IMR-90 (cell line): ENCODE data around the gene CD180. TPM values are rescaled to one million over a fixed set of nuclear protein-coding genes. Genes with fewer than 3 reads are reported as not detected.

Source experiments
- ATAC-seq: fragments of 200-7000 bp; cut with Tn5 transposase; 2 replicates; pipeline ENCODE4 v1.9.1; 2020; ENCODE audit warnings: low read depth, mild to moderate bottlenecking, moderate library complexity
- BruUV-seq: library from RNA; stranded (reverse); fragments of 400-500 nt; replicated peaks from 2 replicates; lab custom pipeline; 2021; lab: Mats Ljungman, UMichigan
- CTCF ChIA-PET: fragments of 300-600 bp; formaldehyde crosslinking; extraction: SDS; loops from one replicate; lab custom pipeline; 2021; ENCODE audit warnings: antibody characterized with exemption; lab: Yijun Ruan, JAX
- POLR2A ChIA-PET: fragments of 300-600 bp; sonication (Branson Sonifier 250); formaldehyde crosslinking; loops from one replicate; lab custom pipeline; 2022; ENCODE audit warnings: antibody characterized with exemption; ENCODE audit not compliant: unreplicated experiment; lab: Charles Lee
- DNase-seq: peaks from one replicate; pipeline ENCODE4 v3.0.0; 2013
- H2AFZ ChIP-seq: replicated peaks from 2 replicates; pipeline ENCODE3; 2013; ENCODE audit warnings: low read length, mild to moderate bottlenecking; ENCODE audit not compliant: poor library complexity
- H2AK5ac ChIP-seq: 2 replicates; pipeline ENCODE4 v1.6.1; 2013; ENCODE audit warnings: low read depth, low read length, inconsistent platforms
- H2AK9ac ChIP-seq: replicated peaks from 2 replicates; pipeline ENCODE3; 2013; ENCODE audit warnings: mild to moderate bottlenecking, low read depth, low read length, moderate library complexity; ENCODE audit not compliant: poor library complexity
- H2BK120ac ChIP-seq: 2 replicates; pipeline ENCODE4 v1.6.1; 2013; ENCODE audit warnings: low read depth, low read length, inconsistent platforms
- H2BK15ac ChIP-seq: 3 replicates; pipeline ENCODE4 v1.6.1; 2013; ENCODE audit warnings: low read depth, low read length, inconsistent platforms
- H2BK20ac ChIP-seq: 2 replicates; pipeline ENCODE4 v1.6.1; 2013; ENCODE audit warnings: low read depth, mild to moderate bottlenecking, inconsistent platforms, low read length, moderate library complexity
- H2BK5ac ChIP-seq: 2 replicates; pipeline ENCODE4 v1.6.1; 2013; ENCODE audit warnings: mild to moderate bottlenecking, low read depth, low read length, inconsistent platforms; ENCODE audit not compliant: poor library complexity, severe bottlenecking
- H3K14ac ChIP-seq: replicated peaks from 2 replicates; pipeline ENCODE4 v1.6.1; 2013; ENCODE audit warnings: low read depth, low read length, inconsistent platforms
- H3K18ac ChIP-seq: 2 replicates; pipeline ENCODE4 v1.6.1; 2013; ENCODE audit warnings: low read depth, low read length, control low read depth
- H3K23ac ChIP-seq: 2 replicates; pipeline ENCODE4 v1.6.1; 2013; ENCODE audit warnings: low read depth, low read length, inconsistent platforms
- H3K27ac ChIP-seq: 2 replicates; pipeline ENCODE4 v1.5.1; 2013; ENCODE audit warnings: mild to moderate bottlenecking, control low read depth, low read length; ENCODE audit not compliant: insufficient read depth
- H3K27me3 ChIP-seq: 2 replicates; pipeline ENCODE4 v1.6.1; 2013; ENCODE audit warnings: low read length; ENCODE audit not compliant: control insufficient read depth, insufficient read depth
- H3K36me3 ChIP-seq: 2 replicates; pipeline ENCODE4 v1.6.1; 2013; ENCODE audit warnings: low read length, mixed read lengths; ENCODE audit not compliant: control insufficient read depth, insufficient read depth
- H3K4ac ChIP-seq: 2 replicates; pipeline ENCODE4 v1.6.1; 2013; ENCODE audit warnings: low read depth, low read length, inconsistent platforms
- H3K4me1 ChIP-seq: 2 replicates; pipeline ENCODE4 v1.6.1; 2013; ENCODE audit warnings: low read length, mixed read lengths; ENCODE audit not compliant: control insufficient read depth, insufficient read depth
- H3K4me2 ChIP-seq: 2 replicates; pipeline ENCODE4 v1.6.1; 2013; ENCODE audit warnings: low read depth, mild to moderate bottlenecking, control low read depth, low read length, moderate library complexity
- H3K4me3 ChIP-seq: 2 replicates; pipeline ENCODE4 v1.5.1; 2013; ENCODE audit warnings: low read depth, mild to moderate bottlenecking, control low read depth, low read length, moderate library complexity; ENCODE audit not compliant: insufficient read depth
- H3K56ac ChIP-seq: 2 replicates; pipeline ENCODE4 v1.6.1; 2013; ENCODE audit warnings: low read length, inconsistent platforms; ENCODE audit not compliant: insufficient read depth; ENCODE audit errors: extremely low read depth
- H3K79me1 ChIP-seq, 2 experiments: 2 replicates each; pipeline ENCODE4 v1.6.1; 2013; ENCODE audit warnings: low read length in 2 of 2, inconsistent platforms in 1 of 2, low read depth in 1 of 2
- H3K9ac ChIP-seq: 2 replicates; pipeline ENCODE4 v1.6.1; 2013; ENCODE audit warnings: low read depth, low read length, control low read depth
- H3K9me1 ChIP-seq: 2 replicates; pipeline ENCODE4 v1.6.1; 2013; ENCODE audit warnings: low read length, inconsistent platforms; ENCODE audit not compliant: insufficient read depth
- H3K9me3 ChIP-seq: 2 replicates; pipeline ENCODE4 v1.6.1; 2013; ENCODE audit warnings: low read length; ENCODE audit not compliant: control insufficient read depth, insufficient read depth
- H4K20me1 ChIP-seq: 2 replicates; pipeline ENCODE4 v1.6.1; 2013; ENCODE audit warnings: low read length, inconsistent platforms; ENCODE audit not compliant: insufficient read depth
- H4K5ac ChIP-seq: 2 replicates; pipeline ENCODE4 v1.6.1; 2013; ENCODE audit warnings: mild to moderate bottlenecking, low read depth, low read length, control low read depth
- H4K8ac ChIP-seq, 2 experiments: 2 replicates each; pipeline ENCODE4 v1.6.1; 2013; ENCODE audit warnings: low read depth in 2 of 2, low read length in 2 of 2, control low read depth in 1 of 2, inconsistent platforms in 1 of 2
- H4K91ac ChIP-seq: 2 replicates; pipeline ENCODE4 v1.6.1; 2013; ENCODE audit warnings: low read depth, low read length, inconsistent platforms; ENCODE audit not compliant: insufficient read depth
- BHLHE40 ChIP-seq: fragments of 150-350 bp; IDR thresholded peaks from 2 replicates; pipeline ENCODE4 v1.6.1; 2016; ENCODE audit warnings: mild to moderate bottlenecking, low read depth, low read length
- CEBPB ChIP-seq: IDR thresholded peaks from 2 replicates; pipeline ENCODE4 v1.6.1; 2012; ENCODE audit warnings: low read depth, low read length, improper control_type of control experiment
- CHD1 ChIP-seq: IDR thresholded peaks from 2 replicates; pipeline ENCODE4 v1.6.1; 2012; ENCODE audit warnings: low read depth, low read length, improper control_type of control experiment
- CTCF ChIP-seq: conservative IDR thresholded peaks from 2 replicates; pipeline ENCODE4 v1.5.1; 2012; ENCODE audit warnings: mild to moderate bottlenecking, low read depth, low read length, improper control_type of control experiment
- MAFK ChIP-seq: IDR thresholded peaks from 2 replicates; pipeline ENCODE4 v1.6.1; 2012; ENCODE audit warnings: low read depth, low read length, improper control_type of control experiment
- MAZ ChIP-seq: IDR thresholded peaks from 2 replicates; pipeline ENCODE4 v1.6.1; 2012; ENCODE audit warnings: low read depth, mild to moderate bottlenecking, low read length, improper control_type of control experiment, moderate library complexity, borderline replicate concordance
- POLR2A ChIP-seq: IDR thresholded peaks from 2 replicates; pipeline ENCODE4 v1.6.1; 2012; ENCODE audit warnings: mild to moderate bottlenecking, low read depth, low read length
- RAD21 ChIP-seq: IDR thresholded peaks from 2 replicates; pipeline ENCODE4 v1.6.1; 2012; ENCODE audit warnings: low read length, improper control_type of control experiment
- RCOR1 ChIP-seq: IDR thresholded peaks from 2 replicates; pipeline ENCODE4 v1.6.1; 2012; ENCODE audit warnings: mild to moderate bottlenecking, low read length, improper control_type of control experiment; ENCODE audit not compliant: insufficient replicate concordance
- RFX5 ChIP-seq: IDR thresholded peaks from 2 replicates; pipeline ENCODE4 v1.8.0; 2012; ENCODE audit warnings: low read depth, mild to moderate bottlenecking, low read length, moderate library complexity
- SMC3 ChIP-seq: fragments of 150-350 bp; IDR thresholded peaks from 2 replicates; pipeline ENCODE4 v1.6.1; 2016; ENCODE audit warnings: low read depth, mild to moderate bottlenecking, antibody characterized with exemption, low read length, moderate library complexity
- WGBS, 2 experiments: methylation state at CpG; one replicate each; pipeline versions ENCODE4 v1.1.5 to v1.1.7; 2013; ENCODE audit warnings: missing lambda C conversion rate in 2 of 2; ENCODE audit not compliant: insufficient read length in 1 of 2; ENCODE audit errors: extremely low coverage in 2 of 2; 5-methylcytosine and 5-hydroxymethylcytosine counted together
- dilution Hi-C: fragments of 300-500 bp; cut with HindIII; formaldehyde crosslinking; loops from one replicate; pipeline ENCODE4 v1.14.3; 2018; ENCODE audit warnings: low sequenced_read_pairs; ENCODE audit not compliant: unreplicated experiment
- in situ Hi-C: fragments of 300-500 bp; cut with MboI; formaldehyde crosslinking; loops from 3 replicates; pipeline ENCODE4 v1.14.3; 2019; ENCODE audit warnings: low sequenced_read_pairs, inconsistent platforms, mixed read lengths
- intact Hi-C: fragments of 100-400 bp; cut with micrococcal nuclease; formaldehyde crosslinking; loops from 2 replicates; pipeline ENCODE4 v1.10.0; 2022
- polyA plus RNA-seq, 3 experiments: library from polyadenylated mRNA; depleted of rRNA; stranded (reverse); fragments of >200 nt; gene quantifications; 2 replicates each; pipeline ENCODE4 v1.2.3, GENCODE V29; 2012; ENCODE audit warnings: low replicate concordance in 1 of 3
- total RNA-seq: library from RNA; depleted of rRNA; stranded (reverse); fragments of >200 nt; gene quantifications from 2 replicates; pipeline ENCODE4 v1.2.3, GENCODE V29; 2012
- TF ChIP-seq, protein P1 (sequence below): fragments of 150-350 bp; IDR thresholded peaks from 2 replicates; pipeline ENCODE4 v1.6.1; 2017; ENCODE audit warnings: mild to moderate bottlenecking, antibody characterized with exemption, low read length, low read depth

The CD180 gene
- total and polyA plus RNA-seq, 2 of the 4 experiments (the other 2 are of a cell fraction), result not detected

GRCh38 chr5:67156976-67157583, 39.5 kb downstream of the CD180 start:
- Histone ChIP-seq H3K56ac (no peak overlapping the region), H3K9me3 (no peaks in the 10 kb centered on the region), H3K18ac (no peak overlapping the region), H3K79me1 (no peaks in the 10 kb centered on the region; a peak in 1 of 4 replicates), H3K14ac (no peak overlapping the region), H3K4ac (no peak overlapping the region), H4K20me1 (no peaks in the 10 kb centered on the region), H3K4me1 (no peaks in the 10 kb centered on the region), H3K27ac (no peak overlapping the region), H2AFZ (no peak overlapping the region), H4K91ac (no peak overlapping the region), H2AK5ac (no peak overlapping the region), H3K4me3 (no peak overlapping the region), H3K27me3 (no peaks in the 10 kb centered on the region), H3K4me2 (no peak overlapping the region), H4K8ac (no peak overlapping the region), H4K5ac (no peak overlapping the region), H2BK15ac (no peak overlapping the region), H2BK5ac (no peak overlapping the region), H3K9me1 (no peaks in the 10 kb centered on the region), H3K36me3 (peaks cover 9% of the 10 kb centered on the region), H2AK9ac (no peak overlapping the region), H3K9ac (no peak overlapping the region), H2BK20ac (no peak overlapping the region), H3K23ac (no peak overlapping the region), H2BK120ac (no peak overlapping the region)
- intact Hi-C loops, result loop anchor here (1.0 to 2.0 kb wide), 2 partner anchors 52 to 1096 kb away; no protein-coding TSS in a partner anchor
- BruUV-seq, result no TSS peak
- TF ChIP-seq POLR2A (no peak), RCOR1 (no peak), CEBPB (no peak), MAZ (no peak), SMC3 (peak; percentile 66), RAD21 (peak; percentile 57), MAFK (no peak), CHD1 (no peak), BHLHE40 (no peak), CTCF (peak; percentile 65), RFX5 (no peak)
- TF ChIP-seq, protein P1, sequence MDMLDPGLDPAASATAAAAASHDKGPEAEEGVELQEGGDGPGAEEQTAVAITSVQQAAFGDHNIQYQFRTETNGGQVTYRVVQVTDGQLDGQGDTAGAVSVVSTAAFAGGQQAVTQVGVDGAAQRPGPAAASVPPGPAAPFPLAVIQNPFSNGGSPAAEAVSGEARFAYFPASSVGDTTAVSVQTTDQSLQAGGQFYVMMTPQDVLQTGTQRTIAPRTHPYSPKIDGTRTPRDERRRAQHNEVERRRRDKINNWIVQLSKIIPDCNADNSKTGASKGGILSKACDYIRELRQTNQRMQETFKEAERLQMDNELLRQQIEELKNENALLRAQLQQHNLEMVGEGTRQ, result no peak
- in situ Hi-C loops, result no loop called here
- ChIA-PET POLR2A (no interaction called here), CTCF (interaction anchor here (0.6 to 1.4 kb wide), 3 partner anchors 10 to 465 kb away, joined by 3 to 5 read pairs (median 3); no protein-coding TSS in a partner anchor)
- WGBS, 2 experiments, result no CpG with 5 or more reads among the region's 5 CpGs
- dilution Hi-C loops, result no loop called here
- DNase-seq (peak; percentile 32), ATAC-seq (peak; percentile 40; the same call in 1 of the 2 replicates)
